GM18498 (cell line): Measurements from ENCODE around the gene PGRMC1.
A peak's percentile ranks its signal among the peaks of the same experiment; 100 is the strongest.
"Not testable (repeated sequence)": the region's sequence is repeated elsewhere in the genome, so short reads cannot be mapped to it uniquely, and the experiment has no call there.

Experiments
- ATAC-seq: cut with Tn5 transposase; IDR thresholded peaks from one replicate; pipeline ENCODE4 v1.9.1; 2021; ENCODE audit warnings: mild to moderate bottlenecking, moderate library complexity; ENCODE audit not compliant: unreplicated experiment

Gene PGRMC1

GRCh38 chrX:119235872-119236622 is at the start of gene PGRMC1:
Gene PGRMC1, plus strand, starts transcription at chrX:119236285. Its CDS starts 79 bp downstream, at chrX:119236364.
- ATAC-seq, result peak; percentile 97

GRCh38 chrX:119186763-119187162 is 49.3 kb upstream of the PGRMC1 start:
- ATAC-seq, result no peak

GRCh38 chrX:119187298-119187697 is 48.8 kb upstream of the PGRMC1 start:
- no peak for ATAC-seq

GRCh38 chrX:119189115-119189514 is 47.0 kb upstream of the PGRMC1 start:
- ATAC-seq, result no peak

- no peak for ATAC-seq
These were observed 46.5 kb upstream of the PGRMC1 start for GRCh38 chrX:119189595-119189994.

GRCh38 chrX:119190091-119190681 is 45.9 kb upstream of the PGRMC1 start:
- ATAC-seq, result no peak

GRCh38 chrX:119190831-119191230 is 45.3 kb upstream of the PGRMC1 start:
- ATAC-seq, result no peak

GRCh38 chrX:119194621-119195020 is 41.5 kb upstream of the PGRMC1 start:
- ATAC-seq, result no peak

GRCh38 chrX:119201570-119201969 is 34.5 kb upstream of the PGRMC1 start:
- ATAC-seq, result no peak

- ATAC-seq, result no peak
These were observed 29.9 kb upstream of the PGRMC1 start for GRCh38 chrX:119206203-119206602.

GRCh38 chrX:119207483-119207882 is 28.6 kb upstream of the PGRMC1 start:
- ATAC-seq, result not testable (repeated sequence)

- ATAC-seq, result no peak
These were observed 27.6 kb upstream of the PGRMC1 start for GRCh38 chrX:119208401-119209057.

GRCh38 chrX:119210931-119211648 is 25.0 kb upstream of the PGRMC1 start:
- not testable (repeated sequence) for ATAC-seq

- no peak for ATAC-seq
These were observed 24.5 kb upstream of the PGRMC1 start for GRCh38 chrX:119211649-119212014.

GRCh38 chrX:119218198-119218597 is 17.9 kb upstream of the PGRMC1 start:
- ATAC-seq, result no peak

- ATAC-seq, result no peak
These were observed 13.2 kb upstream of the PGRMC1 start for GRCh38 chrX:119222932-119223331.

- no peak for ATAC-seq
These were observed 12.3 kb upstream of the PGRMC1 start for GRCh38 chrX:119223783-119224182.

- ATAC-seq, result no peak
These were observed 9.6 kb upstream of the PGRMC1 start for GRCh38 chrX:119226446-119226845.

GRCh38 chrX:119228512-119229252 is 7.4 kb upstream of the PGRMC1 start:
- no peak for ATAC-seq

- no peak for ATAC-seq
These were observed 6.9 kb upstream of the PGRMC1 start for GRCh38 chrX:119229253-119229615.

GRCh38 chrX:119230850-119231249 is 5.2 kb upstream of the PGRMC1 start:
- no peak for ATAC-seq
